Immature natural killer cell (primary cell): Measurements from ENCODE around the gene FBLN5. TPM values are rescaled to one million over a fixed set of nuclear protein-coding genes. Genes with fewer than 3 reads are reported as not detected.
A peak's percentile ranks its signal among the peaks of the same experiment; 100 is the strongest.

Experiments used
- DNase-seq, 3 donors: peaks; one replicate each; pipeline ENCODE4 v3.0.0; 2022; ENCODE audit warnings: mixed read lengths in 1 of 3
- H3K27ac Mint-ChIP-seq, 6 donors: one replicate each; pipeline ENCODE4 v1.8.0; 2020; ENCODE audit warnings: mixed read lengths in 6 of 6, mild to moderate bottlenecking in 5 of 6, inconsistent platforms in 4 of 6, moderate library complexity in 3 of 6
- H3K27me3 Mint-ChIP-seq, 3 donors: one replicate each; pipeline ENCODE4 v1.8.0; 2020 to 2021; ENCODE audit warnings: low read depth in 3 of 3, mild to moderate bottlenecking in 3 of 3, mixed read lengths in 3 of 3, moderate library complexity in 3 of 3, inconsistent platforms in 1 of 3
- H3K36me3 Mint-ChIP-seq, 3 donors: one replicate each; pipeline ENCODE4 v1.8.0; 2020; ENCODE audit warnings: mixed read lengths in 3 of 3, inconsistent platforms in 2 of 3, mild to moderate bottlenecking in 2 of 3
- H3K4me1 Mint-ChIP-seq, 2 donors: one replicate each; pipeline ENCODE4 v1.8.0; 2020; ENCODE audit warnings: inconsistent platforms in 2 of 2, mild to moderate bottlenecking in 2 of 2, mixed read lengths in 2 of 2, moderate library complexity in 1 of 2
- H3K4me3 Mint-ChIP-seq, 5 donors: one replicate each; pipeline ENCODE4 v1.8.0; 2020; ENCODE audit warnings: mild to moderate bottlenecking in 5 of 5, mixed read lengths in 5 of 5, inconsistent platforms in 3 of 5, moderate library complexity in 3 of 5
- H3K9me3 Mint-ChIP-seq, 6 donors: one replicate each; pipeline ENCODE4 v1.8.0; 2020; ENCODE audit warnings: mild to moderate bottlenecking in 6 of 6, mixed read lengths in 6 of 6, inconsistent platforms in 4 of 6, moderate library complexity in 3 of 6
- polyA plus RNA-seq, 3 donors: library from polyadenylated mRNA; unstranded; fragments of 300-500 nt; fragmentation: Illumina TruSeq; gene quantifications; one replicate each; pipeline ENCODE4 v1.2.3, GENCODE V29; 2021

The FBLN5 gene
- polyA plus RNA-seq, result 1 to 10 TPM; 3.0 to 3.8 (median 3.0) TPM

GRCh38 chr14:91947475-91948184 is at the start of gene FBLN5:
FBLN5 (minus strand) TSS chr14:91947694; CDS start chr14:91947229, 465 bp downstream.
- peaks cover 19 to 27% of the 10 kb centered on the region in 2 donors for H3K4me1 Mint-ChIP-seq
- peak within 1 kb of the TSS in 1 of 6 donors; percentile 17 for H3K27ac Mint-ChIP-seq
- H3K9me3 Mint-ChIP-seq, result no peaks in the 10 kb centered on the region
- peaks cover 8 to 18% (median 9%) of the 10 kb centered on the region in 3 donors for H3K27me3 Mint-ChIP-seq
- DNase-seq, result peak; percentile 19 to 32 (median 24)
- peak within 1 kb of the TSS; percentile 80 to 92 (median 85) for H3K4me3 Mint-ChIP-seq
- H3K36me3 Mint-ChIP-seq, result peaks cover 0 to 3% (median 3%) of the 10 kb centered on the region in 3 donors

- Mint-ChIP-seq H3K27ac (peak overlapping the region in 5 of 6 donors; percentile 2 to 80 (median 27)), H3K36me3 (peaks cover 19 to 30% (median 22%) of the 10 kb centered on the region in 3 donors), H3K9me3 (no peaks in the 10 kb centered on the region), H3K27me3 (peaks cover 0 to 2% (median 0%) of the 10 kb centered on the region in 3 donors), H3K4me3 (no peak overlapping the region), H3K4me1 (peaks cover 34 to 38% of the 10 kb centered on the region in 2 donors)
- peak; percentile 15 to 40 (median 24) for DNase-seq
Measured at GRCh38 chr14:91996948-91997371, 49.5 kb upstream of the FBLN5 start.

GRCh38 chr14:91987192-91987591 is 39.7 kb upstream of the FBLN5 start:
- Mint-ChIP-seq H3K27ac (peak overlapping the region in 1 of 6 donors; percentile 62), H3K9me3 (no peaks in the 10 kb centered on the region), H3K27me3 (no peaks in the 10 kb centered on the region), H3K4me1 (peaks cover 1 to 7% of the 10 kb centered on the region in 2 donors), H3K36me3 (peaks cover 29 to 56% (median 34%) of the 10 kb centered on the region in 3 donors), H3K4me3 (no peak overlapping the region)
- DNase-seq, result no peak

GRCh38 chr14:91985521-91986255 is 38.2 kb upstream of the FBLN5 start:
- Mint-ChIP-seq H3K9me3 (no peaks in the 10 kb centered on the region), H3K27me3 (no peaks in the 10 kb centered on the region), H3K27ac (peak overlapping the region in 1 of 6 donors; percentile 30), H3K4me1 (peaks cover 1 to 8% of the 10 kb centered on the region in 2 donors), H3K4me3 (no peak overlapping the region), H3K36me3 (peaks cover 26 to 52% (median 30%) of the 10 kb centered on the region in 3 donors)
- DNase-seq, result no peak

GRCh38 chr14:91985008-91985407 is 37.5 kb upstream of the FBLN5 start:
- no peak for DNase-seq
- Mint-ChIP-seq H3K27me3 (no peaks in the 10 kb centered on the region), H3K9me3 (no peaks in the 10 kb centered on the region), H3K27ac (no peak overlapping the region), H3K4me1 (peaks cover 1 to 13% of the 10 kb centered on the region in 2 donors), H3K4me3 (no peak overlapping the region), H3K36me3 (peaks cover 26 to 56% (median 27%) of the 10 kb centered on the region in 3 donors)

- no peak overlapping the region for H3K27ac Mint-ChIP-seq
- no peak overlapping the region for H3K4me3 Mint-ChIP-seq
- no peak for DNase-seq
- H3K27me3 Mint-ChIP-seq, result no peaks in the 10 kb centered on the region
- H3K9me3 Mint-ChIP-seq, result no peaks in the 10 kb centered on the region
- H3K4me1 Mint-ChIP-seq, result peaks cover 0 to 9% of the 10 kb centered on the region in 2 donors
- H3K36me3 Mint-ChIP-seq, result peaks cover 26 to 54% (median 27%) of the 10 kb centered on the region in 3 donors
Measured at GRCh38 chr14:91983588-91983987, 36.1 kb upstream of the FBLN5 start.

- peak overlapping the region in 1 of 6 donors; percentile 43 for H3K27ac Mint-ChIP-seq
- H3K4me1 Mint-ChIP-seq, result peaks cover 0 to 6% of the 10 kb centered on the region in 2 donors
- no peak overlapping the region for H3K4me3 Mint-ChIP-seq
- H3K27me3 Mint-ChIP-seq, result no peaks in the 10 kb centered on the region
- no peaks in the 10 kb centered on the region for H3K9me3 Mint-ChIP-seq
- DNase-seq, result no peak
- H3K36me3 Mint-ChIP-seq, result peaks cover 11 to 44% (median 18%) of the 10 kb centered on the region in 3 donors
Measured at GRCh38 chr14:91980157-91980556, 32.7 kb upstream of the FBLN5 start.

GRCh38 chr14:91977884-91978283 is 30.4 kb upstream of the FBLN5 start:
- peaks cover 11 to 37% (median 14%) of the 10 kb centered on the region in 3 donors for H3K36me3 Mint-ChIP-seq
- H3K9me3 Mint-ChIP-seq, result no peaks in the 10 kb centered on the region
- H3K27ac Mint-ChIP-seq, result peak overlapping the region in 1 of 6 donors; percentile 55
- no peaks in the 10 kb centered on the region for H3K27me3 Mint-ChIP-seq
- H3K4me3 Mint-ChIP-seq, result no peak overlapping the region
- peaks cover 0 to 6% of the 10 kb centered on the region in 2 donors for H3K4me1 Mint-ChIP-seq
- no peak for DNase-seq

GRCh38 chr14:91975763-91976162 is 28.3 kb upstream of the FBLN5 start:
- no peaks in the 10 kb centered on the region for H3K9me3 Mint-ChIP-seq
- H3K4me3 Mint-ChIP-seq, result no peak overlapping the region
- no peak for DNase-seq
- H3K27ac Mint-ChIP-seq, result no peak overlapping the region
- H3K4me1 Mint-ChIP-seq, result peaks cover 0 to 6% of the 10 kb centered on the region in 2 donors
- H3K36me3 Mint-ChIP-seq, result peaks cover 13 to 39% (median 16%) of the 10 kb centered on the region in 3 donors
- H3K27me3 Mint-ChIP-seq, result peaks cover 0 to 3% (median 0%) of the 10 kb centered on the region in 3 donors

GRCh38 chr14:91971188-91971778 is 23.8 kb upstream of the FBLN5 start:
- H3K4me1 Mint-ChIP-seq, result peaks cover 13 to 22% of the 10 kb centered on the region in 2 donors
- no peak overlapping the region for H3K4me3 Mint-ChIP-seq
- peaks cover 17 to 43% (median 22%) of the 10 kb centered on the region in 3 donors for H3K36me3 Mint-ChIP-seq
- no peak overlapping the region for H3K27ac Mint-ChIP-seq
- peaks cover 0 to 3% (median 0%) of the 10 kb centered on the region in 3 donors for H3K27me3 Mint-ChIP-seq
- DNase-seq, result no peak
- no peaks in the 10 kb centered on the region for H3K9me3 Mint-ChIP-seq

GRCh38 chr14:91968280-91968679 is 20.8 kb upstream of the FBLN5 start:
- Mint-ChIP-seq H3K36me3 (peaks cover 8 to 29% (median 13%) of the 10 kb centered on the region in 3 donors), H3K27ac (peak overlapping the region in 5 of 6 donors; percentile 48 to 79 (median 66)), H3K4me3 (peak overlapping the region in 1 of 5 donors; percentile 5), H3K9me3 (no peaks in the 10 kb centered on the region), H3K4me1 (peaks cover 13 to 22% of the 10 kb centered on the region in 2 donors), H3K27me3 (peaks cover 0 to 3% (median 0%) of the 10 kb centered on the region in 3 donors)
- peak; percentile 17 to 48 (median 26) for DNase-seq

GRCh38 chr14:91964724-91965123 is 17.2 kb upstream of the FBLN5 start:
- Mint-ChIP-seq H3K27ac (no peak overlapping the region), H3K9me3 (no peaks in the 10 kb centered on the region), H3K4me3 (no peak overlapping the region), H3K36me3 (peaks cover 4 to 20% (median 9%) of the 10 kb centered on the region in 3 donors), H3K27me3 (peaks cover 0 to 2% (median 0%) of the 10 kb centered on the region in 3 donors), H3K4me1 (peaks cover 13 to 22% of the 10 kb centered on the region in 2 donors)
- DNase-seq, result no peak

GRCh38 chr14:91964011-91964410 is 16.5 kb upstream of the FBLN5 start:
- no peak for DNase-seq
- peaks cover 0 to 2% (median 0%) of the 10 kb centered on the region in 3 donors for H3K27me3 Mint-ChIP-seq
- H3K27ac Mint-ChIP-seq, result no peak overlapping the region
- peaks cover 4 to 14% (median 6%) of the 10 kb centered on the region in 3 donors for H3K36me3 Mint-ChIP-seq
- H3K9me3 Mint-ChIP-seq, result no peaks in the 10 kb centered on the region
- peaks cover 12 to 17% of the 10 kb centered on the region in 2 donors for H3K4me1 Mint-ChIP-seq
- H3K4me3 Mint-ChIP-seq, result no peak overlapping the region
